ENCODE data around the gene PLXDC1. TPM values are rescaled to one million over a fixed set of nuclear protein-coding genes. Genes with fewer than 3 reads are reported as not detected.

Gene PLXDC1
- total RNA-seq (2014; rRNA removed) = 0.83 and 1.9 TPM in 2 replicates
- 0.43 TPM for polyA plus RNA-seq (2012)

DNA sequence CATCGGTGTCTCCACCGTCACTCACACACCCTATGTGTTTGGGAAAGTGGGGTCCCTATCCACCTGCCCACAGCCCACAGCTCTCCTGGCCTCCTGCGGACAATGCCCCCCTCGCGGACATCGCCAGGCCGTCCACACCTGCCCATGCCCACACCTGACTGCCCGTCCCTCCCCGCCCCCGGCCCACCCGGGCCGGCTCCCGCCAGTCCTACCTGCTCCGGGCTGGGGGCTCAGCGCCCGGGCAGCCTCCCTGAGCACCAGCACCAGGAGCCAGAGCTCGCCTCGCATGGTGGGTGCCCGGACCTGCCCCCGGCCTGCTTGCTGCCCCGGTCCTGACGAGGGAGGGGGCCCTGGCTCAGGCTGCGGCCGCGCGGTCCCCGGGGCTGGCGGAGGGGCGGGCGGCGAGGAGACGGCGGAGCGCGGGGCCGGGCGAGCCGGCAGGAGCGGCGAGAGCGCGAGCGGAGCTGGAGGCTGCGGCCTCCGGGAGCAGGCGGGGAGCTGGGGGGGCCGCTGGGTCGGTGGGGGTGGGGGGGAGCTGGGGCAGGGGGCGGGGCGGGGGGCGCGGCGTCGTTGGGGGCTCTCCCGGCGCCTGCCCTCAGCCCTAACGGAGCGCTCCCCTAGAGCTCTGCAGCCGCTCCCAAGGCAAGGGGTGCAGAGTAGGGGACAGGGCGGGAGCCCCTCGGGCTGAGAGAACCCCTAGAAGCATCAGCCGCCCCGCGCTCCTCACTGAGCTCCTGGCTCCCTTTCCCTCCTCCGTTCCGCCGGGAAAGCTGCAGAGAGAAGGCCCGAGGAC lies at the start of gene PLXDC1:
Gene PLXDC1, minus strand, starts transcription at position 488 of the 793 bp plus-strand sequence. Its CDS starts 200 bp downstream, at position 288.
- DNase-seq (ENCODE audit: low read depth) = no peak

DNA sequence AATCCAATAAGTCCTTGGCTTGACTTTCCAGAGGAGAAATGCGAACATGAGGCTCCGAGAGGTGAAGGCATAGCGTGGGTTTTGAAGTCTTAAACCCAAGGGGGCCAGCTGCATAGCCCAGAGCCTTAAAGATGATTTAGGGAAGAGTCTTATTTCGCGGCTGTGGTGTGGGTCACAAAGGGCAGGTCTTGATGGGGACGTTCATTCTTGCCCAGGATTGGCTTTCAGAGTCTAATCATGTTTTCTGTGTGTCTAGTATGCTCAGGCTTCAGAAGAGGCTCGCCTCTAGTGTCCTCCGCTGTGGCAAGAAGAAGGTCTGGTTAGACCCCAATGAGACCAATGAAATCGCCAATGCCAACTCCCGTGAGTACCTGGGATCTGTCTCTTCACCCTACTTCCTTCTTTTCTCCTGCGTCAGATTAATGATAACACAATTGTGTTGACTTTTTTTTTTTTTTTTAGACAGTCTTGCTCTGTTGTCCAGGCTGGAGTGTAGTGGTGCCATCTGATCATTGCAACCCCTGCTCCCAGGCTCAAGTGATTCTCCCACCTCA lies 49.6 kb upstream of the PLXDC1 start:
- no peak for DNase-seq (ENCODE audit: low read depth)

DNA sequence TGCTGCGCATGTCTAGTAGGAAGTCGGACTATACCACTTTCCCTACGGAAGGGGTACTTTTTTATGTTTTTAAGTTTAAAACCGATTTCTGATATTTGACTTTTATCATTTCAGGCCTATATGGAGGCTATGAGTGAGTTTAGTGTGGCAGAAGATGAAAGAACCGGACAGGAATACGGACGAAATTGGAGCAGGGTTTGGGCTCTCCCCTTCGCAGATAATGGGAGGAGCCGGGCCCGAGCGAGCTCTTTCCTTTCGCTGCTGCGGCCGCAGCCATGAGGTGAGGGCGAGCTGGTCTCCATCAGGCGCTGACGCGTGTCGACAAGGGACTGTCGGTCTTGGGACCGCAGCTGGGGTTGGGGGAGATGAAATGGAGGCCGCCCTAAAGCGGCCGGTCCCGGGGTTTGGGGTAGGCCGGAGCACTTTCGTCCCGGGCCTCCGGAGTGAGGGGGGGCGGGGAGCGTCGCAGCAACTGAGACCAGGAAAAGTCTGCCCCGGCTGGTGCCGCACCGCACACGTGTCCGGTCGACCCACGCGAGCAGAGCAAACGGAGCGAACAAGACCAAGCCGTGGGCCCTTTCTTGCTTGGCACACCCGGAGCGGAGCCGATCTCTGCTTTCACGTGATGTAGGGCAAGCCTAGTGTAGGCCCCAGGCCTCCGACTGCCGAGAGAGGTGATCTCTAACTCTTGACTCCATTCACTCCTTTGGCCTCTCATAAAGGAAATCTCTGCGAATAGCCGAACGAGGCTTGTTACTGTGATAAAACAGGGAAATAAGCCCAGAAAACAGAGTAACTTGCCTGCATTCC lies 48.8 kb upstream of the PLXDC1 start, which contains the start of gene RPL19:
Gene RPL19, plus strand, starts transcription at position 214 of the 810 bp plus-strand sequence. Its CDS starts 62 bp downstream, at position 276.
- no peak for DNase-seq (ENCODE audit: low read depth)

DNA sequence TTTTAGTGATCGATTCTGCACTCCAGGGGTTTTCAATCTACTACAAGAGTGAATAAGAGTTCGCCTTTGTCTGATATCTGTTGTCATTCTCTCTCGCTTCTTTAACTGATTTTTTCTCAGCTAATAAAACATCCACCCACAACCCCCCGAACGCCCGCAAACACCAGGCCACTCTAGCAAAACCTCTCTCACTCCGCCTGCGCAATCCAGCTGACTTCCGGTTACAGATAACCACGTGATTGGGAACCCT lies 48.3 kb upstream of the PLXDC1 start:
- peak; percentile 93 for DNase-seq (ENCODE audit: low read depth)

DNA sequence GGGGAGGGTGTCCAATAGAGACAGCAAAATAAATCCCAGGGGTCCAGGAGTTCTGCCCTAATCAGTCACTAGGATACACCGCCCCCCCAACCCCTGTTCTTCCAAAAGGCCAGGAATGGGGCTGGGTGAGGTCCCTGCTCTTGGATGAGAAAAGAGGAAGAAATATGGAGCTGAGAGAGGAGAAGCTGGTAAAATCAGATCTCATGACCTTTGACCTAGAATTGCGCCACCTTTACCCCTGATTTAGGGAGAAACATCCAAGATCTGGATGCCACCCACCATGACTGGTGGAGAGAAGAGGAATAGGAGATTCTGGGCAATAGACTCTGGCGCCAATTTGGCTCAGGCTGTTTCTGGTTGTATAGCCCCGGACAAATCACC lies 46.7 kb upstream of the PLXDC1 start:
- DNase-seq (ENCODE audit: low read depth) = no peak

DNA sequence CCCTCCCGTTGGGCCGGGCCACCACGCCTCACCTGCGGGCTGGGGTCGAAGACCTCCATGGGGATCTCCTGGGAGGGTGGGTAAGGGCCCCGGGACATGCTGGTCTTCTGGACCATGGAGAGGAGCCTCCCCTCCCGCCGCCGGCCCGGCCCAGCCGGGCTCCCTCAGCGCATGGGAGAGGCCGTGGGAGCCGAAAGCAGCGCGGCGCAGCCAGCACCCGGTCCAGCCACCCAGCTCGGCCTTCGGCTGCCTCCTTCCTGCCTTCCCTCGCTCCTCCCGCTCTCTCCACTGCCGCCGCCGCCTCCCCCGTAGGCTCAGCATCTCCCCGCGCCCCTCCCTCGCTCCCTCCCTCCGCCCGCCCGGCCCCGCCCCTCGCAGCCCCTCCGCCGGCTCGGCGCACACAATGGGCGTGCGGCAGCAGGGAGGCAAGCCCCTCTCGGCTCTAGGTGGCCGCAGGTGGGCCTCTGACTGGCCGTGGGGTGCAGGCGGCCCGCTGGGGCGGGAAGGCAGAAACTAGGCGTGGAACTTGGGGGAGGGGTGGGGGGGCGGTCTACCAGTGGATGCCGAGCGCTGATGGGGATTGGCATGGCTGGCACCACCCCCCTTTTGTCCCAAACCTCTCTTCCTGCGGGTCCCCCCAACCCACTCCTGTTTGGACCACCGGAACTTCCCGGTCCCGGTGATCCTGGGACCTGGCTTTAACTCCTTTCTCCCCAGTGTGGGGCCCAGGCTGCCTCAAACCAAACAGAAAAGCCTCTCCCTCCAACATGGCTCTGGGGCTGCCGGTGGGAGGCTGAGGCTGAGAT lies 46.1 kb upstream of the PLXDC1 start, which contains the start of gene CACNB1:
Gene CACNB1, minus strand, starts transcription at position 290 of the 806 bp plus-strand sequence. Its CDS starts 174 bp downstream, at position 116.
- peak; percentile 71 for DNase-seq (ENCODE audit: low read depth)

DNA sequence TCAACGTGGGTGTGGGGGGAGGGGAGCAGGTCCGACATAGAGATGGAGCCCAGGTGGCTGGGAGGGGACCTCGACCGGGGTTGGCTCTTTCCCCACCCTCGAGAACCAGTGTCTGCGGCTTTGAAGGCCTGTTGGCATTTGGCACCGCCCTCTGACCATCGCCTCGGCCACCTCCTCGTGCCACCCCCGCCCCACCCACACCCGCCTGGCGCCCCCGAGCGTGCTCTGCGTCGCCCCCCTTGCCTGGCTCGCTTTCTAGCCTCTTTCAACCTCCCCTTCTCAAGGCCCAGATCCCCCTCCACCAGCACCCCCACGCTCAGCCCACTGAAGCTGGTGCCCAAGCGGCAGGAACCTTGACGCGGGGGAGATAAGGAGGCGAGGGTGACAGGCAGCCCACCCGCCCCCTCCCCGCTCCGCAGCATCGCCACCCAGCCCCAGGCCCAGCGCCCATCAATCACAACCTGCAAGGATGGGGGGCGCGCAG lies 45.4 kb upstream of the PLXDC1 start:
- DNase-seq (ENCODE audit: low read depth) = peak; percentile 55

DNA sequence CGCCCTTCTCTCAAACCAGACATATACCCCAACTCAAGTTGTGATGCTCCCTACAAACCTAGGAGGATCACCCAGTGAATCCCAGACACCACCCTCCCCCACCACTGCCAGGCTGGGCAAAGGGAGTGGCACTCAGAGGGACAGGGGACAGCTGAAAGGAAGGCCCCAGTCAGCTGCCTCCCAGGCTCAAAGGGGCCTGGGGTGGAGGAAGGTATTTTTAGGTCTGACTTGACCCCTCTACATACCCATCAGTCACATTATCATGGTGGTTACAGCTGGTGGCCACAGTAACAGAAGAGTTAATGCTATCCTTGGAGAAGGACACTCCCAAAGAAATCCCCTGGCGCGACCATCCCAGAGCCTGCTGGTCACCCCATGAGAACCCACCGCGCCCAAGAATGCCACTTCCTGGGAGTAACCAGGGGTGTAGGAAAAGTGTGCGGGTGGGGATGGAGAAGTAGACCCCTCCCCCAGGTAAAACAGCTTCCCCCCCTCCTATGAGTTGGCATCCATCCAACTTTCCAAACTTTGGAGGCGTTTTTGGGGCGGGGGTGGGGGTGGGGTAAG lies 44.9 kb upstream of the PLXDC1 start:
- peak; percentile 56 for DNase-seq (ENCODE audit: low read depth)

DNA sequence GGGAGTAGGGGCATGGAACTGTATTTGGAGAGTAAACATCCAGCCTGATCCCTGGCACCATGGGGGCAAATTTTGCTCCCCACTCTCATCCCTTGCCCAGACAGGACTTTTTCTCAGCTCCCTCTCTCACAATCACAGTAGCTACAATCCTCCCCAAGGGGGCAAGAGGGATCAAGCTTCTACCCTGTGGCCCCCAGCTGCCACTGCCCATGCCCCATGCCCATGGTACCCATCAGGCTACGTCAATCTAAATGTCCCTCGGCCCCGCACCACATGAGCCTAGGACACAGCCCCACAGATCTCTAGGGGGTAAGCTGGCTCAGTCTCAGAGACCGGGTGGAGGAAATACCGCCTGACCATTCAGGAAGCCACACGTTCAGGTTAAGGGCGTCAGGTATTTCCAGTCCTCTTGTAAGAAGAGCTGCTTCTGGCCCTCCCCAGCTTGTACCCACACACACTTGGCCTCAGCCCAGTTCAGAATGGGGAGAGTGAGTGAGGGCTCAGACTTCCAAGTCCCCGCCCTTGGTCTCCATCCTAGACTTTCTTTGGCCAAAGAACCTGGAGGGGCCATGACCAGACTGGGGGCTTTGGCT lies 44.2 kb upstream of the PLXDC1 start:
- no peak for DNase-seq (ENCODE audit: low read depth)

DNA sequence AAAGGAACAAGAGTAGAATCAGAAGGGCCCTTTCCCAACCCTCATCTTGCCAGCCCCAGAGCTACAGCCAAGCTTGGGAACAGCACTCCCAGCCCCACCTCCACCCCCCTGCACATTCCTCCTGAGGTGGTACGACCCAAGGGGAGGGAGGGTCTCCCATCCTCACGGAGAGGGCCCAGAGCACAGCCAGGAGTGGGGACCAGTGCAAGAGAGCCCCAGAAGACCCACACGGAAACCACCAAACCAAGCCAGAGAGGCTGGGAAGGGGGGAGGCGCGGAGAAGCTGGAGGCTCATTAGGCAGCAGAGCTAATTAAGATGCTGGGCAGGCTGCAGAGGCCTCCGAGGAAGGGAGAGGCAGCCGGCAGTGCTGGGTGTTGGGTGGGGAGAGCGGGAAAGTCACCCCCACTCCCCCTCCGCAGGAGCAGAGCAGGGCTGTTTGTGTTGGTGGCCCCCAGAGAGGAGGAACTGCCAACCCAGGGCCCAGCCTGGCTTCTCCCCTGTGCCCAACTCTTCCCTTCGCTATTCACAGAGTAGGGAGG lies 43.6 kb upstream of the PLXDC1 start:
- DNase-seq (ENCODE audit: low read depth) = no peak

DNA sequence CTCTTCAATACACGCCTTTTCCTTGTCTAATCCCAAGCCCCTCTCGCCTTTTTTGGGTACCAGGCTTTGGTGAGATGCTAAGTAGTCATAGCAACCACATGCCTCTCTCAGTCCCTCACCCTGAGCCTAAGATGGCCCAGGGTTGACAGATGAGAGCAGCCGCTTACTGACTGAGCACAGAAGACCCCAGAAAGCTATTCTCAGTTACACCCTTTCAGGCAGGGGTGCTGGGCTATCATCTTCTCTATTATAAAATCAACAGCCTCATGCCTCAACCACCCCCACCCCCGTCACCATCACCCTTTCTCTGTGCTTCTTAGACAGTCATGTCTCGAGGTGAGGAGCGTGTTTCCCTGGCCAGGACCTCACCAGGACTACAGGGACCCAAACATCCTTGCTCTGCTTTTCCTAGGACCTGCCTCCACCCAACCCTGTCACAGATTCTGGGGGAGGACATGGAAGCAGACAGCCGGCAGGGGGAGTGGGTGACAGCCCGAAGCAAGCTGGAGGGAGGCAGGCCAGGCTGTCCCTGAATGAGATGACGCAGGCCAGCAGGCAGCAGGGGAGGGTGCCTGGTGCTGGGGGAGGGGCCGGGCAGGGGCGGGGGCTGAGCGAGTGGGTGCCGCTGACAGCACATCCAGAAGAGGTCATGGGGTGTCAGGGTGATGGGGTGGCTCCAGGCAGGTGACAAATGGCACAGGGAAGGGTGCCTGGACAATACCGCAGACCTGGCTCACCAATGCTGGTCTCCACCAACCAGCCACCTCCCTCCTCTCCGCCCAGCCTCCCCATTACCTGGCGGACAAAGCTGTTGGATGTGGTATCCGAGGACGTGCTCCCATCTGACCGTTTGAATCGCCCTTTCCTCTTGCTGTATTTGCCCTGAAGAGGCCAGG lies 42.9 kb upstream of the PLXDC1 start:
- no peak for DNase-seq (ENCODE audit: low read depth)

DNA sequence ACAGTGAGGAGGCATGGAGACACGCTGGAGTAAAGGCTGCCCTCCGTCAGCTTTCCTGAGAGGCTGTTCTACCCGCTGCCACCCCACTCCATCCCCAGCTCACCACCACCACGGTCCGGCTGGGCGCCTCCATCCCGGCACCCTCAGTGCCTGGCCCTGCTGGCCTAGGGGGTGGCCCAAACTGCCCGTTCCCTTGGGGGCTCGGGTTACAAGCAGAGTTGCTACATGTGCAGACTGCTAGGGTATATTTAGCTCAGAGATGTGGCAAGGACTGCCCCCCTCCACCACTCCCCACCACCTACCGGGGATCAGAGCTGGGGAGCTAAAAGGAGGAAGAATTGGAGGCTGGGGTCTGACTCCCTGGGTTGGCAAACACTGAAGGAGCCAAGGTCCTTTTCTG lies 41.9 kb upstream of the PLXDC1 start:
- no peak for DNase-seq (ENCODE audit: low read depth)

DNA sequence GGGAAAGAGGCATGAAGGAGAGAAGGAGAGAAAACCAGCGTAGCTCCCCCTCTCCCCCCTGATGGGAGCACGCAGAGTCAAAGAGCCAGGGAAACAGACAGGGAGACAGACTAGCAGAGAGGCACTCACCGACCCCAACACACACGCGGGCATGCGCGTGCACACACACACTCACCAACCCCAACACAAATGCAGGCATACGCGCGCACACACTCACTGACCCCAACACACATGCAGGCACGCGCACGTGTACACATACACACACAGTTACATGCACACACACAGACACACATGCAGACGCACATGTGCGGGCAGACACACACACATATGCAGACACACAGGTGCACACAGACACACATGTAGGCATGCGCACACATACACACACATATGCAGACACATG lies 41.5 kb upstream of the PLXDC1 start:
- DNase-seq (ENCODE audit: low read depth) = no peak

DNA sequence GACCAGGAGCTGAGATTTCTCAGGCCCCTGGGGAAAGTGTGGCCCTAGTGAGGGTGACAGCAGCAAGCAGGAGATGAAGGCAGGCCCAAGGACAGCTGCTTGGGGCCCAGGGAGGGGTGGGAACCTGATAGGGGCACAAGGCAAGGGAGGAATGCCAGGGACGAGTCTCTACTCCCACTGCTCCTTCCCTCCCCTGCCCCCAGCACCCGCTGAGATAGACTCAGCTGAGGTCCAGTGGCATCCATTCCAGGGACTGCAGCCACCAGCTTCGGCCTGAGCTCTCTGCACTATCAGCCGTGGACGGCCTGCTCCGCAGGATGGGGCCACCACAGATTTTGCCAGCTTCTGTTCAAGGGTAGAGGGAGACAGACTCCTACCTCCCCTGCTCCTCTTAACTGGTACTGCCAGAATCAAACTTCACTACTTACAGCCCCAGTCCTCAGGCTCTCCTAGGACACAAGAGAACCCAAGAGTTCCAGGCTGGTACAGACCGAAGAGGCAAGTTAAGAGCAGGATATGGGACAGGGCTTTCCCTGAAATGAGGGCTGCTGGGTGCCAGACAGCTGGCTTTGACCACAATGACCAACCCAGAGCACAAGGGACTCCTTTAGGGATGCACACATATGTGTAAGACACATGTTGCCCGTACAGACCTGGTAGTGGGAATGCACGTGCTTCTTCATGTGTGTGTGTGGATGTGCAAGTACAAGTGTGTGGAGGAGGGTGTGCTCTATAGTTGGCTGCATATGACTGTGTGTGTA lies 40.5 kb upstream of the PLXDC1 start:
- DNase-seq (ENCODE audit: low read depth) = no peak

DNA sequence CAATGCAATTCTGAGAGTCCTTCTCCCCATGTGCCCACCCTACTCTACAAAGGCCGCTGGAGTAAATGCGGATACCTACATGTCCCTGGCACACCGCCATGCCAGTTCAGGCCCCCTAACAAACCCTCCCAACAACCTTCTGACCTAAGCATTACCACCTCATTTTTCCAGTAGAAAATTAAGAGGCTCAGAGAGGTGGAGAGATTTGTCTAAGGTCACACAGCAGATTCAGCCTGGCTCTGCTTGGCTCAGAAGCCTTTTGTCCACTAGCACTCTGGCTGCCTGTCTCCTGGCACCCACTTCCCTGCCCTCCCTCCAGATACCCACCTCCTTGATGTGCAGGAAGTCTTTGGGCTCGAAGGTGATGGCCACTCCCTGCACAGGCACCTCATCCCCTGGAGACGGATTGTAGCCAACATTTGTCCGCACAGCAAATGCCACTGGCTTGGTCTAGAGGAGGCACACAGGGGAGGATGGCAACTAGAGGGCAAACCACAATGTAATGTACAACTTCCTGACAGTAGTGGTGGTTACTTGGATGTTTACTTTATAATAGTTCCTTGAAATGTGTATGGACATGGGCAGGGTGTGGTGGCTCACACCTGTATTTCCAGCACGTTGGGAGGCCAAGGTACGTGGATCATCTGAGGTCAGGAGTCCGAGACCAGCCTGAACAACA lies 35.9 kb upstream of the PLXDC1 start:
- DNase-seq (ENCODE audit: low read depth) = no peak

DNA sequence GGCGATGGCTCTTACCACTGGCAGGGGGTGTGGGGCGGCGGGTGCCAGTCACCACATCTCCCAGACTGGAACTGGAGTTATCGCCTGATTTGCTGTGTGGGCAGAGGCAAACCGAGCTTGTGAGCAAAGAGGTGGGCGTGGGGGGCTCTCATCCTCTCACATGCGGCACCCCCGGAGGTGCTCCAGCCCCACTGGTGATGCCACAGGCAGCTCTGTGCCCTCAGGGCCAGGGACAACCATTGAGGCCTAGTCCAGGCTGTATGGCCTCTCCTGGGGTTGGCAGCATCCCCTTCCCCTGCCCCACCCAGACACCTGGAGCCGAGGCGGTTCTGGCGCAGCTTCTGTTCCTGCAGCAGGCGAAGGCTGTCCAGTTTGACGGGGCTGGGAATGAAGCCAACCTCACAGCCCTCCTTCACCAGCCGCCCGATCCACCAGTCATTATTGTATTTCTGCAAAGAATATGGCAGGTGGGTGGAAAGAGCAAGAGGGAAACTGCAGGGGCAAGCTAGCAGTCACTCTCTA lies 35.1 kb upstream of the PLXDC1 start:
- DNase-seq (ENCODE audit: low read depth) = no peak

DNA sequence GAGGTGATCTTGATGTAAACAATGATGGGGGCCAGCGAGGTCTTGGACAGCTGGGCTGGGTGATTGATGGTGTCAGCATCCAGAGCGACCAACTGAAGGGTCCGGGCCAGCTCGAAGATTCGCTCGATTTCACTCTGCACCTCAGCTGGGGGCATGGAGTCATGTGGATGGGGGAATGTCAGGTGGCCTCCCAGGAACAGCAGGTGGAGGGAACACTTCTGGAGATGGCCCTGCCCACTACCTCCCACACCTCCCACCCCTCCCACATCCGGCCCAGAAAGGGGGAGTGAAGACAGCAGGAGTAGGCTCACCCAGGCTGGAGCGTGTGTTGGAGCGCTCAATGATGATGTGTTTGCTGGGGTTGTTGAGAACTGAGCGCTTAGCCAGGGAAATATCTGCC lies 32.3 kb upstream of the PLXDC1 start:
- no peak for DNase-seq (ENCODE audit: low read depth)

DNA sequence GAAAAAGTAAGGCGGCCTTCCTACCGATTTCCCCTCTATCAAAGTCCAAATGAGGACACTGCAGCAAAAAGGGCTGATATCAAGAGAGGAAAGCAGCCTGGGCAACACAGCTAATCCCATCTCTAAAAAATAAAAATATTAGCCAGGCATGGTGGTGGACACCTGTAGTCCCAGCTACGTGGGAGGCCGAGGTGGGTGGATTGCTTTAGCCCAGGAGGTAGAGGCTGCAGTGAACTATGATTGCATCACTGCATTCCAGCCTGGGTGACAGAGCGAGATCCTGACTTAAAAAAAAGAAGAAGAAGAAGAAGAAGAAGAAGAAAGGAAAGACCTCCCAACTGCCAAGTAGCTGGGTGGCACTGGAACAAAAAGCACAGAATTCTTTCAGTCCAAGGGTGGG lies 31.6 kb upstream of the PLXDC1 start:
- DNase-seq (ENCODE audit: low read depth) = no peak
